ENCODE measurements around the gene COL4A1.

Gene COL4A1

DNA sequence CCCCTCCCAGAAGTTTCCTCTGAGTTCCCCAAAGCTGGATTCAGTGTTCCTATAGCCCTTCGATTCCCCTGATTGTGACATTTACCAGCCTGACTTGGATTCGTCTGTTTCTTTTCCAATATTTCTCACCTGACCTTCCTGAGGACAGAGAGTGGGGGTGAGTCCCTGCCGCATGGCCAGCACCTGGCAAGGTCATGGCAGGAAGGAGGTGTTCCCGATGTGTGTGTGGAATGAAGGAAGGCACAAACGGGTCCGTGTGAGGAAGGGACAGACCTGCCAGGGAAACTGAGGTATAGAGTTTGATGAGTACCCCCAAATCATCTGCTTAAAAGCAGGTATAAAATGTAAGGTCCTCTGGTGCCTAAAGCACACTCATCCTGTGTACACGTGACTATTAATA, 3.3 kb downstream of the COL4A1 start:
- DNase-seq (ENCODE audit: low read depth), result no peak
- TF ChIP-seq, protein P1, sequence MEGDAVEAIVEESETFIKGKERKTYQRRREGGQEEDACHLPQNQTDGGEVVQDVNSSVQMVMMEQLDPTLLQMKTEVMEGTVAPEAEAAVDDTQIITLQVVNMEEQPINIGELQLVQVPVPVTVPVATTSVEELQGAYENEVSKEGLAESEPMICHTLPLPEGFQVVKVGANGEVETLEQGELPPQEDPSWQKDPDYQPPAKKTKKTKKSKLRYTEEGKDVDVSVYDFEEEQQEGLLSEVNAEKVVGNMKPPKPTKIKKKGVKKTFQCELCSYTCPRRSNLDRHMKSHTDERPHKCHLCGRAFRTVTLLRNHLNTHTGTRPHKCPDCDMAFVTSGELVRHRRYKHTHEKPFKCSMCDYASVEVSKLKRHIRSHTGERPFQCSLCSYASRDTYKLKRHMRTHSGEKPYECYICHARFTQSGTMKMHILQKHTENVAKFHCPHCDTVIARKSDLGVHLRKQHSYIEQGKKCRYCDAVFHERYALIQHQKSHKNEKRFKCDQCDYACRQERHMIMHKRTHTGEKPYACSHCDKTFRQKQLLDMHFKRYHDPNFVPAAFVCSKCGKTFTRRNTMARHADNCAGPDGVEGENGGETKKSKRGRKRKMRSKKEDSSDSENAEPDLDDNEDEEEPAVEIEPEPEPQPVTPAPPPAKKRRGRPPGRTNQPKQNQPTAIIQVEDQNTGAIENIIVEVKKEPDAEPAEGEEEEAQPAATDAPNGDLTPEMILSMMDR (IDR thresholded peaks at IDR 0.05; ENCODE audit: insufficient read depth, low read depth, low read length, missing control alignments), result no peak
- H3K4me3 ChIP-seq (ENCODE audit: low read length), result no peak overlapping the region

DNA sequence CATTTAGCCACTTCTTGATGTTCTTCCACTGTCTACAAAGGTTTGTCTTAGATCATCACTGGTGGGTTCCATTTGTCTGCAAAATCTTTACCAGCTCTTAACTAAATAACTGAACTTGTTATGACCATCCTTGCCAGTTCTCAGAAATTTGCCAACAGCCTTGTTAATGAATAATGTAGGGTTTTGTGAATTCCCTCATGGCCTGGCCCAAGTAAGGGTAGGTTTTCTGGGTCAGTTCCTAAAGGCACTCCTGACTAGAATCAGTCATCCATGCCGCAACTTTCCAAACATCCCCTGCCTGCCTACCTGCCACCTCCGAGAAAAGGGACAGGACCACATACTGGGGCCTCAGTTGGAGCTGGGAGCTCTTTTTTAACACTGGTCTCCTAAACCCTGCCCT, 4.0 kb downstream of the COL4A1 start:
- no peak overlapping the region for H3K4me3 ChIP-seq (ENCODE audit: low read length)
- no peak for DNase-seq (ENCODE audit: low read depth)
- TF ChIP-seq, protein P1 (IDR thresholded peaks at IDR 0.05; ENCODE audit: insufficient read depth, low read depth, low read length, missing control alignments), result no peak

DNA sequence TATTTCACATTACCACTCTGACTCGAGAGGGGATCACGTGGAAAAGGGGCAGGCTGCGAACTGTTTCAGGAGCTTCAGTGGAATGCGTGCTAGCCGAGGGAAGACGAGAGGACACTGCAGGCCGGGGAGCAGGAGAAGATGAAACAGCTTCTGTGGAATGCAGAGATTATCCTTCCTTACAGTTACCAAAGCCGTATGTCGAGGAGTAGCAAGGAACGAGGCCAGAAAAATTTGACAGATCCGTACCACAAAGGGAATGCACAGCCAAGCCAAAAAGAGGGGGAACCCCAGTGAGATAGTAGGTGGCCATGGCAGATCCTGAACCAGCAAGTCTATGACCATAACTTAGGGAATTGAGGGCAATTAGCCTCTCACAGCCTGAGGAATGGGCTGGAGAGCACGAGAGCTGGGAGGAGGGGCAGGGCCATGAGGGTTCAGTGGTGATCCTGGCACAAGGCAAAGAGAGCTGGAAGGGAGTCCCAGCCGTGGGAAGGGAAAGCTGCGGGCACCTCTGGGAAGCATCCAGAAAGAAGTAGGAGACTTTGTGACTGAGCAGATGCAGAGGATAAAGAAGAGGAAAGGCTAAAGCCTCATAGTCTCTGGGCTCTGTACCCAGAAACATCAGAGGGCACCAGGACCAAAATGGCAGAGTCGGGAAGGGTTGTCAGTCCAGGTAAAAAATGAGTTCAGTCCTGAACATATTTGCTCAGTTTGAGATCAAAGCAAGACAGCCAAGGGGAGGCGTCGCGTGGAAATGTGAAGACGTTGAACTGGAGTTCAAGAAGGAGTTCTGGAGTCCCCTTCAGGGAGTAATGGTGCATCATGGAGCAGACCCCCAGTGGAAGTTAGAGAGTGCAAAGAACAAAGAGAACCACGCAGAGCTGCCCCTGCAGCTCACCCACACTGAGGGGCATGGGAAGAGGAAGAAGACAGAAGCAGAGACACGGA, 5.1 kb downstream of the COL4A1 start:
- no peak overlapping the region for H3K4me3 ChIP-seq (ENCODE audit: low read length)
- TF ChIP-seq, protein P1 (IDR thresholded peaks at IDR 0.05; ENCODE audit: insufficient read depth, low read depth, low read length, missing control alignments), result no peak
- DNase-seq (ENCODE audit: low read depth), result peak; percentile 24

DNA sequence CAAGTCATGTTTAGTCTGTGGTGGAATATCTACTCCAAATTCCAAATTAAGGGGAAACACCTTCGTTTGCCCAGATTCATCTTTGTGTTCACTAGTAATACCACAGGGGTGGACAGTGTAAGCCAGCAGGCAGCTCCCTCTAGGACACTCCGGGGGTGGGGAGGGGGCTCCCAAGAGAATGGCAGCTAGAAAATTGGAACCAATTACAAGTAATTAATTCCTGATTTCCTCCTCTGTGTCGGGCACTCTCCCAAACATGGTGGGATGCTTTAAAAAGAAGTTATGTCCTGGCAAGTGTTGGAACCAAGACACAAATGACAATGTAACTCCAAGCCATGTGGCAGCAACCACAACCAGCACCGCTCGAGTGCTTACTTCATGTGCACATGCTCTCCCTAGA, 5.9 kb downstream of the COL4A1 start:
- TF ChIP-seq, protein P1 (IDR thresholded peaks at IDR 0.05; ENCODE audit: insufficient read depth, low read depth, low read length, missing control alignments), result no peak
- no peak for DNase-seq (ENCODE audit: low read depth)
- no peak overlapping the region for H3K4me3 ChIP-seq (ENCODE audit: low read length)

DNA sequence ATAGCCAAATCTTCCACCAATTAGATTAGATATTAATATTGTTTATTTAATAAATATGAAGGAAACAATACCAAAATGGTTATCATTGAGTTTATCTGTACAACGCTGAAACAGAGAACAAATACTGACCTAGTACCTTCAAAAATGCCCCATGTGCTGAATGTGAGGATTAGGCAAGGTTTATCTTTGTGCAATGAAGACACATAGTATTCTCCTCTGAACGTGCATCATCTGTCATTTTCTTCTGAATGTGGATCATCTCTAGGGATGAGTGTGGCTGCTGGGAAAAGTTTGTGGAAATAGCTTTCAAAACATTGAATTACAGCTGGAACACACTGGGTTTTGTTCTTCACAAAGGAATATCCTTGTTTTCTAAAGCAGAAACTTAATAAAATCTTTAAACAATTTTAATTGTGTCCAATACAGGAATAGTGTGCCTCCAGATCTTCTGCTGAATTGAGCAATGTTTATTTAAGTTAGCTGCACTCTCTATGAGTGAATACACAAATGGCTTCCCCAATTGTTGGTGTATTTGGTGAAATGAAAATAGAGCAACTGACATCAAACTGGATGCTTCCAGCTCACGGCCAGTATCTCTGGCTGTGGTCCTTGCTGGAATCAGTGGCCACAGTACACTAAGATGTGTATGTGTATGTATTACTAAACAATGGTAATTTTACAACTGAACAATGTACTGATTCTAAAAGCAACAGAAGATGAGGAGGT, 6.7 kb downstream of the COL4A1 start:
- no peak for DNase-seq (ENCODE audit: low read depth)
- TF ChIP-seq, protein P1 (IDR thresholded peaks at IDR 0.05; ENCODE audit: insufficient read depth, low read depth, low read length, missing control alignments), result no peak
- H3K4me3 ChIP-seq (ENCODE audit: low read length), result no peak overlapping the region

DNA sequence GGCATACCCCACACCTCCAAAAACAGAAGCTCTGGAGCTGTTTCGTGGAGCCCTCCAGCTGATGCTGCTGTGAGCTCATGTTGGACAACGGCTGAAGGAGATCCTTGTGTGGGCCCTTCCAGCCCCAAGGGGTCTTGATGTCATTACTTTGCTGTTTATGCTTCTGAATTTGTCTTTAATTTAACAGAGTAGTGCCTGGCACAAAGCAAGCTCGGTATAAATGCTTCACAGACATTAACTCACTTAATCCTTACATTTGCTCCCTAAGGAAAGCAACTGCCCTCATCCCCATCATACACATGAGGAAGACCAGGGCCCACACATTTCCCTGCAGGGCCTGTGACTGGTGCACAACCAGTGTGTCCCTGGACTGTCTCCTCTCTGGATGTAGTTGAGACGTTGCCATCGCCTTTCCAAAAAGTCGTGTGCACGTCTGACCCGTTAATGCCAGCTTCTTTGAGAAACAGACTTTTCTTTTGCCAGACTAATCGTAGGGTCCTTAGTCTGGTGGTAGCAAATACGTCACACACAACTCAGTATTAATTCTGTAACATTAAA, 7.6 kb downstream of the COL4A1 start:
- DNase-seq (ENCODE audit: low read depth), result no peak
- TF ChIP-seq, protein P1 (IDR thresholded peaks at IDR 0.05; ENCODE audit: insufficient read depth, low read depth, low read length, missing control alignments), result no peak
- H3K4me3 ChIP-seq (ENCODE audit: low read length), result no peak overlapping the region

Data from epithelial cell of esophagus (primary cell).